ENCODE measurements around the gene APOA4.
"Not testable (repeated sequence)": the region's sequence is repeated elsewhere in the genome, so short reads cannot be mapped to it uniquely, and the experiment has no call there.

APOA4 gene

DNA sequence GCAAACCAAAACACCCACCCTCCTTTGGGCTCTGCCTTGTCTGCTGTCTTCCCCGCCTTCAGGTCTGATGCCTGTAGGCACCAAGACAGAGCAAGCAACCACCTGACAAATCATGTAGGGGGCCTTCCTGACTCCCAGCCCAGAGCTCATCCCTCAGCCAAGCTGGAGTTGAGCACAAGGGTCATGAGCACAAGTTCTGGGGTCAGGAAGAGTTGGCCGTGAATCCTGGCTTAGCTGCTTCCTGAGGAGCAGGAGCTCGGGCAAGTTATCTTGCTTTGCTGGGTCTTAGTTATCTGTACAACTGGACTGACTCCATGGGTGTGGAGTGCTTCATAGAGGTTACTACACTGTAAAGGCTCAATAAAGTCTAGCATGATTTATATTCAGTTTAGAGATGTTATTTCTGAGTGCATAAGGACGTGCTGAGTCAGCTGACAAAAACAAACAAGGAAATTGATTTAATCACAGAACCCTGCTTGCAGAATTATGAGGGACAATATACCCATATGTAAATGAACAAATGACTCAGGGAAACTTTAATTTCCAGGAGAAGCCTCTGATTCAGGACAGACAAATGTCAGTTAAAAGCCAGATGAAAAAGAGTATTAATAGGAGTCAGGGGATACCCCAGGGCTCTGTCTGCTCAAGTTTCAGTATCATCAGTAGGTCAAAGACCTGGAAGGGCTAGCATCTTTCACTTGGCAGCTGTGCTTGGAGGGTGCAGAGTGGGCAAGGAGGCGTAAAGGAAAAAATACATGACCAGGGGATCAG, 29.3 kb upstream of the APOA4 start:
- H3K4me3 ChIP-seq: no peak overlapping the region
- H3K27ac ChIP-seq: peak overlapping the region in 18 of 21 experiments; percentile 14 to 93 (median 71)

DNA sequence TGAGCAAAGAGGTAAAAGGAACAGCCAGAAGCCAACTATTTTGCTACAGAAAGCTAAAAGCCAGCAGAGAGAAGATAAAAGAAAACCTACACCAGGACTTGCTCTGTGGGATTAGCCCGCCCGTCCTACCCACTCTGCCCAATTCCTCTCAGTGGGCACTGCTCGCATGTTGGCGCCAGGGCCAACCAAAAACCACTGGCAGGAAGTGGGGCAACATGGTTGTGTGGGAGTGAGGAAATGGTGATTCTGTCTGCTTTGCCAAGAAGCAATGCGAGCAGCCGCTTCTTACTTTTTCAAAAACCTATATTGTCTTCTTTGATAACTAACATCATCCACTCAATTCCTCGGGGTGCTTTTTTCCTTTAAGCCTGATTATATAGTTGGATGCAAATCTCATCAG, 28.5 kb upstream of the APOA4 start:
- H3K27ac ChIP-seq: peak overlapping the region in 17 of 21 experiments; percentile 33 to 93 (median 73)

DNA sequence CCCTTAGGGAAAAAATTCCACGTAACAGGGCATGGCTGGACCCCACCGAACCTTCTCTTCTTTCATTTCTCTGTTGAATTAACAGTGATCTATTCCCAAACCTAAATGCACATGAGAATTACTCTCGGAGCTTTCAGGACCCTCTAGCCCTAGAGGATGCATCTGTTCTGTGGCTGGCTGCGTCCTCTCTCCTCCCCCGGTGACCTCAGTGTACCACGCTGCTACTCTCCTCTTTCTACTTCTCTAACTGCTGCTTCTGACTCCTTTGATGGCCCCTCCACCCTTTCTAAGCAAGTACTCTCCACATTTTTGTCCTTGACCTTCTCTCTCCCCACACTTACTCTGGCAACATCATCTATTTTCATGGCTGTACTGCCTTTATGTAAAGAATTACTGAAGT, 26.4 kb upstream of the APOA4 start:
- Histone ChIP-seq H3K4me3 (no peak overlapping the region), H3K27ac (no peak overlapping the region)

More for the DNA sequence above, 28.5 kb upstream of the APOA4 start:
- no peak overlapping the region for H3K4me3 ChIP-seq

DNA sequence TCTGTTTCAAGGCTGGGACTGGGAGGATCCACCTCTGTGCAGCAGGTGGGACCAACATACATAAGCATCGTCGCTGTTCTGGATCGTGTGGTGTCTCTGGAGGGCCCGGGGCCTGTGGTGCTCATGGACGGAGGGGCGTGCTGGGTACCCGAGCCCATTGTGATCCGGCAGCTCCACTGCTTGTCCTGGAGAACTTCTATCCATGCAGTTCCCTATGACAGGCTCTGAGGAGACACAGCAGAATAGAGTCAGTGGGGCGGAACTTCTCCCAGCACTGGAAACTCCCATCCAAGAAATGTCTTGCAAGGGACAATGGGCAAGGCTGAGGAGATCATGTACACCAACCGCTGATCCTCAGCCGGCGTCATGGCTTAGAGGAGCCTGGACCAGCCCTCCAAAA, 26.0 kb upstream of the APOA4 start:
- no peak overlapping the region for H3K4me3 ChIP-seq
- H3K27ac ChIP-seq: no peak overlapping the region

DNA sequence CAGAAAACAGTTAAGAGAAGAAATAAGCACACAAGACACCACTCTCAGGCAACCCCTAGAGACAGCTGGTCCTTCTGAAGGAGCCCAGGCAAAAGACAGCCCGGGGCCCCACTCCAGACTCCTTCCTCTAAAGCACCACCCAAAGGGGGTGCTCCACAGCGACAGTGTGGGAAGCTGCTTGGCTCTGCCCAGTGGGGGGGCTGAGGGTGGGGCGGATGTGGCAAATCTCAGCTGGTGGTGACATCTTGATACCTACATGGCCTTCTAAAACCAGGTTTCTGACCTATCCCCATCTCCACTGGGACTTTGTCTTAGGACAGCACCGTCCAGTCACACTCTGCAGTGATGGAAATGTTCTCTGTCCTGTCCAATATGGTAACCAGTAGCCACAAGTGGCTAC, 24.5 kb upstream of the APOA4 start:
- no peak overlapping the region for H3K27ac ChIP-seq

DNA sequence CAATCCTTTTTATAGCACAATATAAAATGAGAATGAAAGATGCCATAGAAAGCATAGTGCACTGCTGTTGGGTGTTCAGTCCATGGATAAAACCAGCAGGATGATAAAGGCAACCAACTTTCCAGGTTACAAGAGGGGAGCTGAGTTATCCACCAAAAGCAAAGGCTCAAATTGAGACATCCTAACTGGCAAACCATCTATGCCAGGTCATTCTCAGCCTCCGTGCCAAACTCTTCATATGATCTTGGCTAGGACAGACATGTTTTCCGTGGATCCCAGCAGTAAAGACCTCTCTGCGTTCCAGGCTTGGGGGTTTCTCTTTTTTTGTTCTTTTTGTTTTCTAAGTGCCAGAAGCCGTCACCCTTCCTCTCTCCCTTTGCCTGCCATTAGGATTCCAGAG, 21.6 kb upstream of the APOA4 start:
- Histone ChIP-seq H3K27ac (no peak overlapping the region), H3K4me3 (no peak overlapping the region)

More for the DNA sequence above, 24.5 kb upstream of the APOA4 start:
- H3K4me3 ChIP-seq: no peak overlapping the region

DNA sequence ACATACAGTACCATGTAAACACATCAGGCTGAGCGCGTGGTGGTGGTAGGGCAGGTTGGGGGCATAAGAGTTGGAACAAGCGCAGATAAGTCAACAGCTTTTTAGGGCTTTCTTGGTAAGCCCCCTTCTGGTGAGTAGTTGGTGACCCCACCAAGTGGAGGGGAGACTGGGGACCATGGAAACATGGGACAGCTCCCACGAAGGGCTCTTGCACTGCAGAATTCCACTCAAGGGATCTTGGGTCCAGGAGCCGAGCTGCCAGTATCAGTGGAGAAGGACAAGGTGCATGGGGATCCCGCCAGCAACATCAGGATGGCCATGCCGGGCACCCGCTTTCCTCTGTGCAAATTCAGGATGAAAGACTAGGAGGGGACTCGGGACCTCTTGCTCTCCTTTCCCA, 20.6 kb upstream of the APOA4 start:
- H3K4me3 ChIP-seq: no peak overlapping the region
- no peak overlapping the region for H3K27ac ChIP-seq

DNA sequence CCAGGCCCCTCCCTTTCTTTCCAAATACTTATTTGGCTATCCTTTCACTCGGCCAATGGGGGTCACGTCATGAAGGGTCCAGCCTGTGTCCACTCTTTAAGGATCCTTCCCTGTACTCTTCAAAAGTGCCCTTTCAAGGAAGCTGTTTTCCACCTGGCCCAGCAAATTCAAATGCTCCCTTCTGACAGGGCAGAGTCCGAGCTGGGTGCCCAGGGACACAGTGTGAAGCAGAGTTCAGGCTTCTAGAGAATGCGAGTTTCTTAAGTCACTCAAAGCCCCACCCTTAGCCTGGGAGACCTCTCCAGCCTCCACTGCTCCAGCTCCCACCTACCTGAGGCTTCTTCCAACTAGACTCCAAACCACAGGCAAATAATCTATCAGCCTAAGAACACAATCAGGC, 19.8 kb upstream of the APOA4 start:
- H3K4me3 ChIP-seq: no peak overlapping the region
- H3K27ac ChIP-seq: no peak overlapping the region

DNA sequence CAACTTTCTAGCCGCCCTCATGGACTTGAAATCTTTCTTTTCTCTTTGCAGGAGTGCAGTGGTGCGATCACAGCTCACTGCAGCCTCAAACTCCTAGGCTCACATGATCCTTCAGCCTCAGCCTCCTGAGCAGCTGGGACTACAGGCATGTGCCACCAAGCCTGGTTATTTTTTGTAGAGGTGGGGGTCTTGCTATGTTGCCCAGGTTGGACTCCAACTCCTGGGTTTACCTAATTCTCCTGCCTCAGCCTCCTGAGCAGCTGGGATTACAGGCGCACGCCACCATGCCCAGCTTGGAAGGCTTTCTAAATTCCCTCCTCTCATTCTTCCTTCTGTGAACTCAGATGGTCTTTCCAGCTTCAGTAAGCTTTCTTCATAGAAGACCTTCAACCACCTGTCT, 19.0 kb upstream of the APOA4 start:
- H3K4me3 ChIP-seq: no peak overlapping the region
- H3K27ac ChIP-seq: no peak overlapping the region

DNA sequence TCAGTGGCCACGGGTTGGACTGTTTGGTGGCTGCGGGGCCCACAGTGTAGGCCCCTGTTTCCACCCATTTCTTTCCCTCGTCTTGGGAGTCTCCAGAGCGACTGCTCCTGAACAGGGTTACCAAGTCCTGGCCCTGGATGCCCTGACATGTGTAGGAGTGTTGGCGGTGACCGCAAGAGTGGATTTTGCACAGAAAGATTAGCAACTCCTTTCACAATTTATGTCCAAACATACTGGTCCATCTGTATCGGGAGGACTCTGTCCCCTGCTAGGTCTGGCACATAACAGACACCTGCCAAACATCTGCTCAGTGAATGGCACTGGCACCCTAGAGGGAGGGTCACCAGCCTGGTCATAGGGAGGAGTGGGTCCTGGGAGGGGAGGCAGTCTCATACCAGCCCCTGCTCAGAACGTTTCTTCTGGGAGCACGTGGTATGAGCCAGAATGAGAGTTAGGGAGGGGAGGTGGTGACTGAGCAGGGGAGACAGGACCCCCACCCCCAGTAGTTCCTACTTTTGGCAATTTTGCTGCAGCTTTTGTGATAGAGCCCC, 17.7 kb upstream of the APOA4 start:
- Histone ChIP-seq H3K4me3 (no peak overlapping the region), H3K27ac (peak overlapping the region in 1 of 21 experiments; percentile 6)

DNA sequence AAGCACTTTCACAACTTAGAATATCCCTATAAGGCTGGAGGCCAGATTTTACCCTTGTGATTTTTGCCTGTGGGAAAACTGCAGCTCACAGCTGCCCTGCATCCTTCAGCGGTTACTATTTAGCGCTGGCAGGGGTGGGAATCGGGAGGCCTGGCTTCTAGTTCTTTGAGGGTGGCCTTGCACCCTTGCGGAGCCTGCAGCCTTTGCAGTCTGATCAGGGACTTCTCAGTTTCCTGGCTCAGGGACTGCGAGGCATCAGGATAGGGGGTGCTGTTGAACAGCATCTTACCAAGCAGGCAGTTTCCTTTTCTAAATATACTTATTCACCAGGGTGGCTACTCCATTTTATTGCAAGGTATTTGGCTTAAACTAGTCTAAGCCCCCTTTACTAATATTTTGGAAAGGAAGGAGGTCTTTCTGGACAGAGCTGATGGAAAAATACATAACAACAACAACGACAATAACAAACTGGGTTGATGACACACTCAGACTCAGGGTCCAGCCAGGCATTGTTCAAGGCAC, 17.2 kb upstream of the APOA4 start:
- H3K4me3 ChIP-seq: no peak overlapping the region
- H3K27ac ChIP-seq: peak overlapping the region in 1 of 21 experiments; percentile 6

DNA sequence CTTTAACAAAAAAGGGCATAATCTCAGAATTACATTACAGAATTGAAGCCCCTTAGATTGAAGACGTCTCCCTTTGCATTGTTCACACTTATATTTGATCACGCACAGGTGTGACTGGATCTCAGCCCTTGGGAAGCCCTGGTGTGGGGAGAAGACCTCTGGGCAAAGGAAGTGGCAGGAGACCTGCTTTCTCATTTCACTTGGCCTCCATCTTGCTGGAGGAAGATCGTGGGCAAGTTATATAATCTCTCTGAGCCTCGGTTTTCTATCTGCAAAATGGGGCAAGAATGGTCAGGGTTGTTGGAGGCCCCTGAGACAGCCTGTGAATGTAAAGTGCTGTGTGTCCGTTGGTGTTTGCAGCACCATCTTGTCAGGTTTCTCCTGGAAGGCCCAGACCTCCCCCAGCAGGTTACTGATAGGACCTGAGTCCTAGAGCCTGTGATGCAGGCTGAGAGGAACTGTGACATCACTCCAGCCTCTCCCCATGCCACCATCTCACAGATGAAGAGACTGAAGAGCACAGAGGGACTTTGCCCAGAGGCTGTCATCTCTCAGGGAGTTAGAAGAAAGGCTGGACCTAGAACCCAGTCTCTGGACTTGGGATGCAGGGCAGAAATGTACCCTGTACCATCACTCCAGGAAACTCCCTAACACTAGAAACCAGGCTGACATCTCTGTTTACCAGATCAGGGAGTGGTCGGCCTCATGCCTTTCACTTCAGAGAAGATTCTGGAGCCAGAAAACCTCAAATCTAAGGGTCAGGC, 15.4 kb upstream of the APOA4 start:
- H3K4me3 ChIP-seq: no peak overlapping the region
- H3K27ac ChIP-seq: no peak overlapping the region

DNA sequence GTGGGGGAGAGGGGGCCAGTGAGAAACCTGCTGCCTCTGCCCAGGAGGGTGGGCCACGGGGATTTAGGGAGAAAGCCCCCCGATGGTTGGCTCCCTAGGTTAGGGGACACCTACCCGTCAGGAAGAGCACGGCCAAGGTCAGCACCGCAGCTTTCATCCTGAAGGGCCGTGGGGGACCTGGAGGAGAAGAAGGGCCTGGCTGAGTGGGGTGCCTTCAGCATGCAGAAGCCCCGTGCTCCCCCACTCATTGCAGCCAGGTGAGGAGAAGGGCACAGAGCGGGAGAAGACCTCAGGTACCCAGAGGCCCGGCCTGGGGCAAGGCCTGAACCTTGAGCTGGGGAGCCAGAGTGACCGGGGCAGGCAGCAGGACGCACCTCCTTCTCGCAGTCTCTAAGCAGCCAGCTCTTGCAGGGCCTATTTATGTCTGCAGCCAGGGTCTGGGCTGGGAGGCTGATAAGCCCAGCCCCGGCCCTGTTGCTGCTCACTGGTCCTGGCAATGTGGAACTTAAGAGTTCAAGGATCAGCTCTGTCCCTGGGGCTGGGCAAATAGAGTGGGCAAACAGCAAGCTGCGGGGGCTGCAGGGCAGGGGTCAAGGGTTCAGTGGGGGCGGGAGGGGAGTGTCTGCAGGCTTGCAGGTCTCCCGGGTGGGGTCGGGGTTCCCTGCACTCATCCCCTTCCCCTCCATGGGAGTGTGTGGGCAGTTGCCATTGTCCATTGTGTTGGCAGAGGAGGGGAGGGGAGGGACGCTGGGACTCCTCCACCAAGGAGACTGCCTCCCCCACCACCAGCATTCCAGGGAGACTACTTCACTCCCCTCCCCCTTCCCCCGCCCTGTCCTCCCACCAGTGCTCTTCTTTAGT, 14.4 kb upstream of the APOA4 start, which contains the start of gene APOA1:
Gene APOA1, minus strand, starts transcription at position 392 of the 861 bp plus-strand sequence. Its CDS starts 235 bp downstream, at position 157.
- Histone ChIP-seq H3K4me3 (no peak within 1 kb of the TSS), H3K27ac (peak within 1 kb of the TSS in 2 of 21 experiments; percentile 47 to 63)

DNA sequence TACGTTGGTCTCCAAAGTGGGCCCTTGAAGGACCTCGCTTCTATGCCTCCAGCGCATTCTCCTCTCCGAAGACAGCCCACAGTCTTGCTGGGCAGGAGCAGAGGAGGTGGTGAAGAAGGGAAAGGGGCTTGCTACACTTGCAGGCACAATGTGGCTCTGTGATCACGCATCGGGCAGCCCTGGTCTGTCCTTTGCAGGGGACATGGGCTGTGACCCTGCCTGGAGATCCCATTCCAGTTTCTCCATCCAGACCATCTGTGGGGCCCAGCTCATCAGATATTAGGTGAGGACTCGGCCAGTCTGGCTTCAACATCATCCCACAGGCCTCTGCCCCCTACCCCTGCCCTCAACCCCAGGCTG, 13.5 kb upstream of the APOA4 start:
- peak overlapping the region in 1 of 21 experiments; percentile 47 for H3K27ac ChIP-seq
- H3K4me3 ChIP-seq: no peak overlapping the region

DNA sequence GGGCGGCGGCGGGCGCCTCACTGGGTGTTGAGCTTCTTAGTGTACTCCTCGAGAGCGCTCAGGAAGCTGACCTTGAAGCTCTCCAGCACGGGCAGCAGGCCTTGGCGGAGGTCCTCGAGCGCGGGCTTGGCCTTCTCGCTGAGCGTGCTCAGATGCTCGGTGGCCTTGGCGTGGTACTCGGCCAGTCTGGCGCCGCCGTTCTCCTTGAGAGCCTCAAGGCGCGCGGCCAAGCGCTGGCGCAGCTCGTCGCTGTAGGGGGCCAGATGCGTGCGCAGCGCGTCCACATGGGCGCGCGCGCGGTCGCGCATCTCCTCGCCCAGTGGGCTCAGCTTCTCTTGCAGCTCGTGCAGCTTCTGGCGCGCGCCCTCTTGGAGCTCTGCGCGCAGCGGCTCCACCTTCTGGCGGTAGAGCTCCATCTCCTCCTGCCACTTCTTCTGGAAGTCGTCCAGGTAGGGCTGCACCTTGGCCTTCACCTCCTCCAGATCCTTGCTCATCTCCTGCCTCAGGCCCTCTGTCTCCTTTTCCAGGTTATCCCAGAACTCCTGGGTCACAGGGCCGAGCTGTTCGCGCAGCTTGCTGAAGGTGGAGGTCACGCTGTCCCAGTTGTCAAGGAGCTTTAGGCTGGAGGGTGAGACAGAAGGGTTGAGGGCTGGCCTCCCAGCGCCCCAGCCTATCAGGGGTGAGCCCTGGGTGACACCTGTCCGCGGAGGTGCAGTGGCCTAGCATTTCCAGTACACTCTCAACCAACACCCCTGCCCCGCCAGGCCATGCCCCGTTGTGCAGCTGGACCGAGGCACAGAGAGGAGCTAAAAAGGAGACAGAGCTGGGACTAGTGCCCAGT, 12.9 kb upstream of the APOA4 start:
- peak overlapping the region in 15 of 21 experiments; percentile 19 to 73 (median 47) for H3K27ac ChIP-seq

DNA sequence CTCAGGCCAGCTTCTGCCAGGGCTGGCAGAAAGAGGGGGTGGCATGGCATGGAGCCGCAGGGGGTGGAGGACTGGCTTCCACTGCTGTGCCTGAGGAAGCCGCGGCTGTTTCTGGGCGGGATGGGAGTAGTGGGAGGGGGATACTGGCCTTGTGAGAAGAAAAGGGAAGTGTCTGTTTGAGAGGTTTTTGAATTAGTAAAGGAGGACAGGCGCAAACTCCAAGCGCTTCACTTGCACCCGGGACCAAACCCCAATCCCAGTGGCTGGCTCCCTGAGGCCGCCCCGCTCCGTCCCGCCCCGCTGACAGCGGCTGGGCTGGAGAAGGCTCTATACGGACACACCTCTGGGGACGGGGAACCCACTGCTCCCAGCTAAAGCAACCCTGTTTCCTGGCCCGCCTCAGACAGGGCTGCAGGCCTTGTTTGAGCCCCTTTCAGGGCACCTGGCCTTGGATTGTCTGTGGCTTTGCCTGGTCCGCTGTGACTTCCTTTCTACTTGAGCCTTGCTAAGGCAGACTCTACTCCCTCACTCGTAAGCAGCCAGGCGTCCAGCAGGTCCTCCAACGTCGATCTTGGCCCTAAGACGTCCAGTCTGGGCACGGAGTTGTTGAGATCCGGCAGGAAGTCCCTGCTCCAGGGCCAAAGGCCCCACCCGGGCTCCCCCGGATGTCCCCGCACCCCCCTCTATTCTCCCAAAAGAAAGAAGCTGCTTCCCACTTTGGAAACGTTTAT, 12.1 kb upstream of the APOA4 start:
- H3K27ac ChIP-seq: peak overlapping the region in 16 of 21 experiments; percentile 16 to 73 (median 46)
- peak overlapping the region; percentile 12 to 46 (median 27) for H3K4me3 ChIP-seq

More for the DNA sequence above, 12.9 kb upstream of the APOA4 start:
- H3K4me3 ChIP-seq: peak overlapping the region; percentile 12 to 46 (median 27)

DNA sequence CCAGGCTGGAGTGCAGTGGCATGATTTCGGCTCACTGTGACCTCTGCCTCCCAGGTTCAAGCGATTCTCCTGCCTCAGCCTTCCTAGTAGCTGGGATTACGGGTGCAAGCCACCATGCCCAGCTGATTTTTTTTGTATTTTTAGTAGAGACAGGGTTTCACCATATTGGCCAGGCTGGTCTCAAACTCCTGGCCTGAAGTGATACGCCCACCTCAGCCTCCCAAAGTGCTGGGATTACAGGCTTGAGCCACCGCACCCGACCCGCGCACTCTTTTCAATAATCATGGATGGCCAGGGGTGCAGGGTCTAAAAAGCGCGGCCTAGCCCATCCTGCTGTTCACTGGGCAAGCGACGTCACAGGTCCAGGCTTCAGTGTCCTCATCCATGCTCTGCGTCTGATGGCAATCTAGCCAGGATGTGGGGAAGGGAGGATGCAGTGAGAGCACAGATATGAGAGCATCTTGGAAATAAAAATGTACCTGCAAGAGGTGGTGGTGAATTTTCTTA, 11.5 kb upstream of the APOA4 start:
- peak overlapping the region in 1 of 21 experiments; percentile 63 for H3K27ac ChIP-seq
- H3K4me3 ChIP-seq: not testable (repeated sequence)

Data from skin epidermis (tissue), 12 donors.